GM10266 (cell line): ENCODE measurements around the gene HAPLN1.

Experiments used
- DNase-seq: peaks from one replicate; pipeline ENCODE4 v3.0.0; 2012; ENCODE audit errors: extremely low spot score
- CTCF ChIP-seq: IDR thresholded peaks from 2 replicates; pipeline ENCODE4 v1.5.1; 2012; ENCODE audit warnings: mild to moderate bottlenecking, low read depth; ENCODE audit not compliant: control insufficient read depth, insufficient read depth; ENCODE audit errors: missing control alignments

Gene HAPLN1

GRCh38 chr5:83703059-83703458 is 17.6 kb downstream of the HAPLN1 start:
- TF ChIP-seq CTCF: no peak
- DNase-seq: no peak

GRCh38 chr5:83701886-83702285 is 18.8 kb downstream of the HAPLN1 start:
- no peak for TF ChIP-seq CTCF
- no peak for DNase-seq

- no peak for TF ChIP-seq CTCF
- DNase-seq: no peak
These were observed 30.8 kb downstream of the HAPLN1 start for GRCh38 chr5:83689881-83690280.

GRCh38 chr5:83688281-83688680 is 32.4 kb downstream of the HAPLN1 start:
- DNase-seq: no peak
- TF ChIP-seq CTCF: no peak

DNA sequence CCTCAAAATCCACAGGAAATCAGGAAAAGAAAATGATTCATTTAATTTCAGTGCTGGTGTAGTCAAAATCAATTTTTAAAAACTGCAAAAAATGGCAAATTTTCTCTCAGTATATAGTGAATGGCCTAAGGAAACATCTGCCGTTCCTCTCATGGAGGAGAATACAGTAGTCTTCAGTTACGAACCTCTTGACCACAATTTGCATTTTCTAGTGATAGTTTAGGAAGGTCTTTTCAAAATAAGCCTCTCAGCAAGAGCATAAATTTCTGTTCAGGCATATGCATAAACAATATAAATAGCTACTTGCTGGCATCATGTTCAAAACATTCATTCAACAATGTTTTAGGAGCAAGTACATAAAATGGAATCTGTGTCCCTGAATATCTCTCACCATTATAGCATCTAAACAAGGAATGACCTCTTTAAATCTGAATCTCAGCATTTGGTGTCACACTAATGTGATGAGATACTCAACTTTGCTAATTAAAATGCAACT is 33.5 kb downstream of the HAPLN1 start:
- DNase-seq: no peak
- TF ChIP-seq CTCF: no peak

- no peak for TF ChIP-seq CTCF
- no peak for DNase-seq
These were observed 34.4 kb downstream of the HAPLN1 start for GRCh38 chr5:83686251-83686650.

DNA sequence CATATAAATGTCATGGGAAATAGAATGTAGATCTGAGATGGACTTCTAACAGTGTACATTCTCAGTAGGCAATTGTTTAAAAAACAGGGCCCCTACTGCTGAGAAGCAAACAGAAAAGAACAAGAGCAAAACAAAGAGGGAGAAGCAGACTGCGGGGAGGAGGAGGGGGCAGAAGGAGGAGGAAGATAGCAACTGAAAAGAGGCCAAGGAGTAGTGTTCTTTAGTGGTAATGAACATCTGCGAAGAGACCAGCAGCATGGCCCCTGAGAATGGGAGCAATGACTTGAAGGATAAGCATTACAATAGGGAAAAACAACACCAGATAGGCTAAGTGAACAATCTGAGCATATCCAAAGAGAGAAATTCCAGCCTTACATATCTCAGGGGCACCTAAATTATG is 36.8 kb downstream of the HAPLN1 start:
- no peak for TF ChIP-seq CTCF
- no peak for DNase-seq
